Measurements from ENCODE around the gene PHLDB2. TPM values are rescaled to one million over a fixed set of nuclear protein-coding genes. Genes with fewer than 3 reads are reported as not detected.

Gene PHLDB2
- total RNA-seq, 1 experiment from 2014 or later = 30.7 TPM

DNA sequence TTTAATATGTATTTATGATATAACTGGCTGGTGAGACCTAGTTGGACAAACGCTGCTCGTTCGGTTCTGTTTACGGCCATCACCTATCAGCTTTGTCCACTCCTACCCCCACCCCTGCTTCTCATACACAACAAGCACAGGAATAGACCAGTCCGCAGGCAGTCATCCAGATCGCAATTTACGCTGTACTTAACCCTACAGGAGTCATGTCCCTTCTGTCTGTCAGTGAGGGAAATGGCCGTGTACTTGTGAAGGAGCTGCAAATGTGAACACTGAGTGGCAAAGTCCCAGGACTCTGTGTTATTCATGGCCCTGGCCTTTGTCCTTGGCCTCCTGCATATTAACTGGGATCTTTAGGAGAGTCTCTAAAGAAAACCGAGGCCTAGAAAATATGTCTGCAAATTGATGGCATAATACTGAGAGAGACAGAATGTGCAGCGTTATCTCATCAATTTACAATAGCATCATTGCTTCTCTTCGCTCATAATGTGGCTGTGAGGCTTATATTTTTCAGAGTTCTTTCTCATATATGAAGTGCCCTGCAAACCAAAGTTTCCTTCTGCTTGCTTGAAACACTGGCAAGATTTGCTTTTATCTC is 112.6 kb downstream of the PHLDB2 start:
- Mint-ChIP-seq H3K4me3 (ENCODE audit: low read depth, unreplicated experiment) (no peak overlapping the region), H3K9me3 (ENCODE audit: low read depth, unreplicated experiment) (no peaks in the 10 kb centered on the region), H3K4me1 (ENCODE audit: low read depth, unreplicated experiment) (peaks cover 14% of the 10 kb centered on the region), H3K27ac (ENCODE audit: unreplicated experiment) (no peak overlapping the region), H3K36me3 (ENCODE audit: insufficient read depth, unreplicated experiment) (no peaks in the 10 kb centered on the region), H3K27me3 (ENCODE audit: unreplicated experiment) (no peaks in the 10 kb centered on the region)
- CTCF ChIA-PET = interaction anchor here (0.6 kb wide), 1 partner anchor 35 kb away, joined by 3 read pairs; no protein-coding TSS in a partner anchor
- intact Hi-C loops (cut with micrococcal nuclease; ENCODE audit: unreplicated experiment) = no loop called here
- TF ChIP-seq, protein P1, sequence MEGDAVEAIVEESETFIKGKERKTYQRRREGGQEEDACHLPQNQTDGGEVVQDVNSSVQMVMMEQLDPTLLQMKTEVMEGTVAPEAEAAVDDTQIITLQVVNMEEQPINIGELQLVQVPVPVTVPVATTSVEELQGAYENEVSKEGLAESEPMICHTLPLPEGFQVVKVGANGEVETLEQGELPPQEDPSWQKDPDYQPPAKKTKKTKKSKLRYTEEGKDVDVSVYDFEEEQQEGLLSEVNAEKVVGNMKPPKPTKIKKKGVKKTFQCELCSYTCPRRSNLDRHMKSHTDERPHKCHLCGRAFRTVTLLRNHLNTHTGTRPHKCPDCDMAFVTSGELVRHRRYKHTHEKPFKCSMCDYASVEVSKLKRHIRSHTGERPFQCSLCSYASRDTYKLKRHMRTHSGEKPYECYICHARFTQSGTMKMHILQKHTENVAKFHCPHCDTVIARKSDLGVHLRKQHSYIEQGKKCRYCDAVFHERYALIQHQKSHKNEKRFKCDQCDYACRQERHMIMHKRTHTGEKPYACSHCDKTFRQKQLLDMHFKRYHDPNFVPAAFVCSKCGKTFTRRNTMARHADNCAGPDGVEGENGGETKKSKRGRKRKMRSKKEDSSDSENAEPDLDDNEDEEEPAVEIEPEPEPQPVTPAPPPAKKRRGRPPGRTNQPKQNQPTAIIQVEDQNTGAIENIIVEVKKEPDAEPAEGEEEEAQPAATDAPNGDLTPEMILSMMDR (IDR thresholded peaks at IDR 0.05; ENCODE audit: unreplicated experiment) = no peak
- no peak for DNase-seq
- no TSS peak for BruUV-seq (replicated peaks)

DNA sequence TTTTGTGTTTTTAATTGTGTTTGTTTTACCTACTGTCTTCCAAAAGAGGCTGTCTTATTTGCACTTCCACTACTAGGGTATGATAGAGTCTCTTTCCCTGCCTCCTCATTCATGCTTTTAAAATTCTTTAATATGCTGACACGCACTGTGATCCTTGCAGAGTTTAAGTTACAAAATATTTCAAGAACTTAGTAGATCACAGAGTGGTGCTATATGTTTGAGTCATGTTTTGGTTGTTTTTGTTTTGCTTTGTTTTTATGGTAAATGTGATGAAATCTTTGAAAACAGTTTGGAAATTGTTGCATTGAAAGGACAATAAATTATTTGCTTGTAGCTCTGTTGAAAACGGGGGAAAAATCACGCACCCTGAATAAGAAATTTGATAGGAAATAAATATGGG is 113.8 kb downstream of the PHLDB2 start:
- CTCF ChIA-PET = no interaction called here
- TF ChIP-seq, protein P1 (IDR thresholded peaks at IDR 0.05; ENCODE audit: unreplicated experiment) = no peak
- Mint-ChIP-seq H3K36me3 (ENCODE audit: insufficient read depth, unreplicated experiment) (no peaks in the 10 kb centered on the region), H3K27ac (ENCODE audit: unreplicated experiment) (no peak overlapping the region), H3K4me1 (ENCODE audit: low read depth, unreplicated experiment) (peaks cover 1% of the 10 kb centered on the region), H3K9me3 (ENCODE audit: low read depth, unreplicated experiment) (no peaks in the 10 kb centered on the region), H3K4me3 (ENCODE audit: low read depth, unreplicated experiment) (no peak overlapping the region), H3K27me3 (ENCODE audit: unreplicated experiment) (no peaks in the 10 kb centered on the region)
- intact Hi-C loops (cut with micrococcal nuclease; ENCODE audit: unreplicated experiment) = no loop called here
- DNase-seq = no peak
- no TSS peak for BruUV-seq (replicated peaks)

DNA sequence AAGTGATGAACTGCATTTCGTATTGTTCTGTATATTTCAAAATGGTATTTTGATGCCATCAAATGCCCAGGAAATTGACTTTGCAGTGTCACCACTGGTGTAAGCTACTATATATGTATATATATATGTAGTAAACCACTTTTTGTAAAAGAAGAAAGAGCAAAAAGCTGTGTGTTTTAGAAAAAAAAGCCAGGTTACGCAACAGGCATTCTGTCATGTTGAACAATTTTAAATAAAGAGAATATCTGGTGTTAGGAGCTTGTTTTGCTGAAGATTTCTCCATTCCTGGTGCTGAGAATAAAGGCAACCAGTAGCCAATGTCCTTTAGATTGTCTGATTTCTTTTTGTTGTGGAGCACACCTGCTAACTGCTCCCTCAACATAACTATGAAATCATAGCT is 116.1 kb downstream of the PHLDB2 start:
- CTCF ChIA-PET = interaction anchor here (0.7 kb wide), 1 partner anchor 14 kb away, joined by 3 read pairs; no protein-coding TSS in a partner anchor
- intact Hi-C loops (cut with micrococcal nuclease; ENCODE audit: unreplicated experiment) = no loop called here

DNA sequence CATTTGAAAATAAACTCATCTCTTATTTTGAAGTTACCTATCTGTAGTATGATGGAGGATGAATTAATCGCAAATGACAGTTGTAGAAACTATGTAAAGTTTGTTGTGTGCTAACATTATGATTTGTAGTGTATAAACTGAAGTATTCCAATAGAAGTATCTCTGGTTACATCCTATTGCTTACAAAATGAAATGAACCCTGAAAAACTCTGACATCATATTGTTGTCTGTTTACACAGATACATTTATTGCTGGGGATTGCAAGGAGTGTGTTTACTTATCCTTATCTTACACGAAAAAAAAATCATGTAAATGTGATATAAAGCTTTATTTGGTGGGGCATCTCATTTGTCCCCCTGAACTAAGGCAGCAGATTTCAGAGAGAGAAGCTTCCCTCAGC is 117.2 kb downstream of the PHLDB2 start:
- Mint-ChIP-seq H3K9me3 (ENCODE audit: low read depth, unreplicated experiment) (no peaks in the 10 kb centered on the region), H3K4me1 (ENCODE audit: low read depth, unreplicated experiment) (no peaks in the 10 kb centered on the region), H3K4me3 (ENCODE audit: low read depth, unreplicated experiment) (no peak overlapping the region), H3K36me3 (ENCODE audit: insufficient read depth, unreplicated experiment) (peaks cover 15% of the 10 kb centered on the region), H3K27ac (ENCODE audit: unreplicated experiment) (no peak overlapping the region), H3K27me3 (ENCODE audit: unreplicated experiment) (no peaks in the 10 kb centered on the region)
- TF ChIP-seq, protein P1 (IDR thresholded peaks at IDR 0.05; ENCODE audit: unreplicated experiment) = no peak
- intact Hi-C loops (cut with micrococcal nuclease; ENCODE audit: unreplicated experiment) = no loop called here
- CTCF ChIA-PET = no interaction called here
- no peak for DNase-seq
- no TSS peak for BruUV-seq (replicated peaks)

More for the DNA sequence above, 116.1 kb downstream of the PHLDB2 start:
- no peak overlapping the region for H3K4me3 Mint-ChIP-seq (ENCODE audit: low read depth, unreplicated experiment)
- no peak for DNase-seq
- BruUV-seq (replicated peaks) = no TSS peak
- no peaks in the 10 kb centered on the region for H3K27me3 Mint-ChIP-seq (ENCODE audit: unreplicated experiment)
- no peaks in the 10 kb centered on the region for H3K4me1 Mint-ChIP-seq (ENCODE audit: low read depth, unreplicated experiment)
- H3K27ac Mint-ChIP-seq (ENCODE audit: unreplicated experiment) = no peak overlapping the region
- TF ChIP-seq, protein P1 (IDR thresholded peaks at IDR 0.05; ENCODE audit: unreplicated experiment) = no peak
- H3K9me3 Mint-ChIP-seq (ENCODE audit: low read depth, unreplicated experiment) = no peaks in the 10 kb centered on the region
- peaks cover 15% of the 10 kb centered on the region for H3K36me3 Mint-ChIP-seq (ENCODE audit: insufficient read depth, unreplicated experiment)

Measured in Calu3 (cell line).